Chondrocyte (in vitro differentiated cells): ENCODE measurements around the gene TCIRG1. TPM values are rescaled to one million over a fixed set of nuclear protein-coding genes. Genes with fewer than 3 reads are reported as not detected.

ENCODE experiments used
- DNase-seq: peaks from one replicate; pipeline ENCODE4 v3.0.0; 2021; ENCODE audit warnings: mixed read lengths, low spot score
- H3K27ac Mint-ChIP-seq: one replicate; pipeline ENCODE4 v1.8.0; 2021; ENCODE audit warnings: mild to moderate bottlenecking, moderate library complexity, mixed read lengths; ENCODE audit not compliant: unreplicated experiment
- H3K27me3 Mint-ChIP-seq: 2 replicates; pipeline ENCODE4 v1.8.0; 2021; ENCODE audit warnings: low read depth, mixed read lengths
- H3K36me3 Mint-ChIP-seq: 2 replicates; pipeline ENCODE4 v1.8.0; 2021; ENCODE audit warnings: low read depth, mixed read lengths
- H3K4me1 Mint-ChIP-seq: 2 replicates; pipeline ENCODE4 v1.8.0; 2021; ENCODE audit warnings: low read depth, mild to moderate bottlenecking, mixed read lengths
- H3K4me3 Mint-ChIP-seq: one replicate; pipeline ENCODE4 v1.8.0; 2021; ENCODE audit warnings: mild to moderate bottlenecking, moderate library complexity, mixed read lengths; ENCODE audit not compliant: unreplicated experiment
- H3K9me3 Mint-ChIP-seq: 2 replicates; pipeline ENCODE4 v1.8.0; 2021; ENCODE audit warnings: low read depth, mixed read lengths
- CTCF ChIP-seq: fragments of 200-600 bp; sonication (generic); IDR thresholded peaks from 2 replicates; pipeline ENCODE4 v1.5.0; 2021; ENCODE audit warnings: antibody characterized with exemption, mild to moderate bottlenecking, moderate library complexity
- total RNA-seq: library from RNA; stranded (reverse); gene quantifications from 3 replicates; pipeline ENCODE4 v1.2.1, GENCODE V29; 2021

The TCIRG1 gene
- total RNA-seq, 1 donor from 2014 or later = 73.2 TPM

- Mint-ChIP-seq H3K9me3 (no peaks in the 10 kb centered on the region), H3K27ac (no peak overlapping the region), H3K27me3 (no peaks in the 10 kb centered on the region), H3K36me3 (peaks cover 38% of the 10 kb centered on the region), H3K4me1 (no peaks in the 10 kb centered on the region), H3K4me3 (no peak overlapping the region)
- no peak for TF ChIP-seq CTCF
- DNase-seq = no peak
Observed at GRCh38 chr11:68064926-68065325, 26.1 kb downstream of the TCIRG1 start.

- Mint-ChIP-seq H3K27ac (no peak overlapping the region), H3K4me1 (no peaks in the 10 kb centered on the region), H3K27me3 (no peaks in the 10 kb centered on the region), H3K4me3 (no peak overlapping the region), H3K9me3 (no peaks in the 10 kb centered on the region), H3K36me3 (peaks cover 40% of the 10 kb centered on the region)
- TF ChIP-seq CTCF = no peak
- no peak for DNase-seq
Observed at GRCh38 chr11:68065841-68066240, 27.0 kb downstream of the TCIRG1 start.

- Mint-ChIP-seq H3K36me3 (peaks cover 40% of the 10 kb centered on the region), H3K9me3 (no peaks in the 10 kb centered on the region), H3K4me1 (no peaks in the 10 kb centered on the region), H3K4me3 (no peak overlapping the region), H3K27me3 (no peaks in the 10 kb centered on the region), H3K27ac (no peak overlapping the region)
- no peak for DNase-seq
- TF ChIP-seq CTCF = no peak
Observed at GRCh38 chr11:68066742-68067141, 27.9 kb downstream of the TCIRG1 start.

- Mint-ChIP-seq H3K4me1 (no peaks in the 10 kb centered on the region), H3K36me3 (peaks cover 41% of the 10 kb centered on the region), H3K4me3 (no peak overlapping the region), H3K27me3 (no peaks in the 10 kb centered on the region), H3K27ac (no peak overlapping the region), H3K9me3 (no peaks in the 10 kb centered on the region)
- no peak for DNase-seq
- TF ChIP-seq CTCF = no peak
Observed at GRCh38 chr11:68067991-68068390, 29.2 kb downstream of the TCIRG1 start.

GRCh38 chr11:68071281-68072048, 32.6 kb downstream of the TCIRG1 start:
- Mint-ChIP-seq H3K27ac (no peak overlapping the region), H3K36me3 (peaks cover 31% of the 10 kb centered on the region), H3K9me3 (no peaks in the 10 kb centered on the region), H3K27me3 (no peaks in the 10 kb centered on the region), H3K4me3 (no peak overlapping the region), H3K4me1 (no peaks in the 10 kb centered on the region)
- no peak for DNase-seq
- no peak for TF ChIP-seq CTCF
